Nephron (organoid): ENCODE results near the gene LANCL1.

Experiments used
- H3K27ac Mint-ChIP-seq, 3 experiments: 2 replicates each; pipeline ENCODE4 v1.8.0; 2020; ENCODE audit warnings: mixed read lengths in 3 of 3, mild to moderate bottlenecking in 2 of 3, moderate library complexity in 1 of 3
- H3K27me3 Mint-ChIP-seq: 2 replicates; pipeline ENCODE4 v1.8.0; 2021; ENCODE audit warnings: low read depth, mild to moderate bottlenecking, moderate library complexity, mixed read lengths
- H3K36me3 Mint-ChIP-seq: 2 replicates; pipeline ENCODE4 v1.8.0; 2020; ENCODE audit warnings: low read depth, mixed read lengths
- H3K4me1 Mint-ChIP-seq: 2 replicates; pipeline ENCODE4 v1.8.0; 2020; ENCODE audit warnings: mixed read lengths
- H3K4me3 Mint-ChIP-seq, 3 experiments: 2 replicates each; pipeline ENCODE4 v1.8.0; 2020; ENCODE audit warnings: mild to moderate bottlenecking in 3 of 3, mixed read lengths in 3 of 3, moderate library complexity in 2 of 3
- H3K9me3 Mint-ChIP-seq: 2 replicates; pipeline ENCODE4 v1.8.0; 2020; ENCODE audit warnings: mixed read lengths
- CTCF ChIP-seq, 3 experiments: fragments of 200-600 bp; sonication (generic); IDR thresholded peaks; one replicate each; pipeline ENCODE4 v1.5.0; 2021; ENCODE audit warnings: antibody characterized with exemption in 3 of 3; ENCODE audit not compliant: unreplicated experiment in 3 of 3

Gene LANCL1

GRCh38 chr2:210517264-210517663 lies 40.7 kb upstream of the LANCL1 start:
- Mint-ChIP-seq H3K36me3 (peaks cover 4% of the 10 kb centered on the region), H3K4me3 (no peak overlapping the region), H3K27ac (no peak overlapping the region), H3K27me3 (no peaks in the 10 kb centered on the region), H3K4me1 (no peaks in the 10 kb centered on the region), H3K9me3 (peaks cover 31% of the 10 kb centered on the region)
- TF ChIP-seq CTCF (IDR thresholded peaks at IDR 0.05; ENCODE audit: unreplicated experiment in 3 of 3) = no peak

DNA sequence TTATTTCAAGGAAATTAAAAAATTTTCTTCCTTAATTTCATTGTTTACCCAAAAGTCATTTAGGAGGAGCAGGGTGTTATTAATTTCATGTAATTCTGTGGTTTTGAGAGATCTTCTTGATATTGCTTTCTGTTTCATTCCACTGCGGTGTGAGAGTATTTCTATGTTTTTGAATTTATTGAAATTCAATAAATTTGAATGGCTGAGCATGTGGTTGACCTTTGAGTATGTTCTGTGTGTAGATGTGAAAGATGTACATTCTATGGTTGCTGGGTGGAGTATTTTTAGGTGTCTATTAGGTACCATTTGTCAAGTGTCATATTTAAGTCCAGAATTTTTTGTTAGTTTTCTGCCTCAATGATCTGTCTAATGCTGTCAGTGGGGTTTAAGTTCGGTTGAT lies 39.4 kb upstream of the LANCL1 start:
- H3K4me1 Mint-ChIP-seq = no peaks in the 10 kb centered on the region
- peaks cover 4% of the 10 kb centered on the region for H3K36me3 Mint-ChIP-seq
- H3K9me3 Mint-ChIP-seq = peaks cover 34% of the 10 kb centered on the region
- H3K27me3 Mint-ChIP-seq = no peaks in the 10 kb centered on the region
- no peak overlapping the region for H3K27ac Mint-ChIP-seq
- no peak for TF ChIP-seq CTCF (IDR thresholded peaks at IDR 0.05; ENCODE audit: unreplicated experiment in 3 of 3)
- H3K4me3 Mint-ChIP-seq = no peak overlapping the region

DNA sequence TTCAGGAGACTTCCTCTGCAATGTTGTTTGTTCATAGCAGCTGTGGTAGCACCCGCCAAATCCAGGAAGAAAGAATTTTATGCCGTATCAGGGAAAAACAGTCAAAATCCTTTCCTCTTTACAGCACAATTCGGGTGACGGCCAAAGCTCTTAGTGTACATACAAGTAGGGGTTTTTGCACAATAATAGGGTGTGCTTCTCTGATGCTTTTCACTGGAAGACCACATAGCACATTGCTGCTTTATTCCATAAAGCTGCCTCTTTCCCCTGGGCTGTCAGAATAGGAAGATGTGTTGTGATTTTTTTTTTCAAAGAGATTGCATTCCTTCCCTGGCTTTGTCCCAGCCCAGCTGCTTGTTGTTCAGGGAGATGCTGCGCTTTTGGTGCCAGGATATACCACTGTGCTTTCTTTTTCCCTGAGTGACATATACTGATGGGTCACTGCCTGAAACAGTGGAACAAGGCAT lies 27.2 kb upstream of the LANCL1 start:
- Mint-ChIP-seq H3K27me3 (no peaks in the 10 kb centered on the region), H3K4me1 (peaks cover 4% of the 10 kb centered on the region), H3K9me3 (peaks cover 52% of the 10 kb centered on the region), H3K36me3 (peaks cover 66% of the 10 kb centered on the region), H3K27ac (no peak overlapping the region), H3K4me3 (no peak overlapping the region)
- no peak for TF ChIP-seq CTCF (IDR thresholded peaks at IDR 0.05; ENCODE audit: unreplicated experiment in 3 of 3)

- Mint-ChIP-seq H3K4me1 (peaks cover 4% of the 10 kb centered on the region), H3K4me3 (no peak overlapping the region), H3K27ac (no peak overlapping the region), H3K9me3 (peaks cover 48% of the 10 kb centered on the region), H3K36me3 (peaks cover 69% of the 10 kb centered on the region), H3K27me3 (no peaks in the 10 kb centered on the region)
- TF ChIP-seq CTCF (IDR thresholded peaks at IDR 0.05; ENCODE audit: unreplicated experiment in 3 of 3) = peak; percentile 70 to 76 (median 74)
Observed at GRCh38 chr2:210503001-210503623, 26.6 kb upstream of the LANCL1 start.

- Mint-ChIP-seq H3K4me3 (no peak overlapping the region), H3K36me3 (peaks cover 24% of the 10 kb centered on the region), H3K4me1 (no peaks in the 10 kb centered on the region), H3K27me3 (no peaks in the 10 kb centered on the region), H3K9me3 (peaks cover 15% of the 10 kb centered on the region), H3K27ac (no peak overlapping the region)
- no peak for TF ChIP-seq CTCF (IDR thresholded peaks at IDR 0.05; ENCODE audit: unreplicated experiment in 3 of 3)
Observed at GRCh38 chr2:210496512-210496911, 20.0 kb upstream of the LANCL1 start.

DNA sequence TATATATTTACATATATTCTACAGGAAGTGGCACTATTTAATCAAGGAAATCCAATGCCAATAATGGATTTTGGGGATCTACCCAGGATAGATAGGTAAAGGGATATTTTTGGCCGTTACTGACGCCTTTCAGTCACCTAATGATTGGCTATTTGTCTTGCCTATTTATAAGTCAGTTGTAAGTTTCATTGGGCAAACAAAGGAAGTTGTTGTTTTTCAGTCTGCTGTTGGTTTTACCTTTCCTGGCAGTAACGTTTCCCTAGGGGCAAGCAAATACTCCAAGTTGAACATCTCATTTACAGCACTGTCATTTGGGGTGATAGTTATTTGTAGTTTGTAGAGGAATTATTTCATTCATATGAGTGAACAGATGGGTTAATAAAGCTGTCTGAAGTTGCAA lies 17.0 kb upstream of the LANCL1 start:
- Mint-ChIP-seq H3K9me3 (no peaks in the 10 kb centered on the region), H3K27ac (no peak overlapping the region), H3K4me1 (no peaks in the 10 kb centered on the region), H3K4me3 (no peak overlapping the region), H3K27me3 (no peaks in the 10 kb centered on the region), H3K36me3 (peaks cover 1% of the 10 kb centered on the region)
- TF ChIP-seq CTCF (IDR thresholded peaks at IDR 0.05; ENCODE audit: unreplicated experiment in 3 of 3) = no peak
